ENCODE data around the gene C1QB.

- TF ChIP-seq MAX (IDR thresholded peaks at IDR 0.05) (no peak), CTCF (IDR thresholded peaks at IDR 0.05; ENCODE audit: control extremely low read depth in 1 of 3, insufficient read depth in 1 of 3, low read depth in 1 of 3, low read length in 3 of 3) (no peak), CHD2 (IDR thresholded peaks at IDR 0.05; ENCODE audit: low read length) (no peak), TEAD4 (IDR thresholded peaks at IDR 0.05; ENCODE audit: low read depth, low read length) (no peak)
Measured at GRCh38 chr1:22699681-22700520, 46.9 kb downstream of the C1QB start.
